SHP77 treated with DMSO at 0.1 percent for 48 hours (cell line): ENCODE measurements around the gene SLC35F1.

Source experiments
- DNase-seq: peaks from one replicate; lab custom pipeline; 2025; lab: John Stamatoyannopoulos, UW

The SLC35F1 gene

DNA sequence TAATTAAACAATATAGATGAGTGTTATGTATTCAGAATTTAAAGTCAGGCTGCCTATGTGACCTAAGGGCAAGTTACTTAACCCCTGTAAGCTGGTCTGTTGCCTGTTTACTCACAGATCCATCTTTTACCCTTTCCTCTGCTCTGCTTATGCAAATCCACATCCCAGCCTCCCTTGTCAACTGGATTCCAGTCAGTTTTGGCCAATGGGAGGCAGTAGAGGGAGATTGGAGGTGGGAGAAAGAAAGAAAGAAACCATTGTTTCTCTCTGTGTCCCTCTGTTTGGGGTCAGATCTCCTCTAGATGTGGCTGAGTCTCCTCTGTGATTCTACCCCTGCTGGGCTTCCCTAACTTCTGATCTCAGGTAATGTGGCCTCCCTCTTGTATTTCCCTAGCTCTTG lies 374.2 kb downstream of the SLC35F1 start:
- DNase-seq: no peak

DNA sequence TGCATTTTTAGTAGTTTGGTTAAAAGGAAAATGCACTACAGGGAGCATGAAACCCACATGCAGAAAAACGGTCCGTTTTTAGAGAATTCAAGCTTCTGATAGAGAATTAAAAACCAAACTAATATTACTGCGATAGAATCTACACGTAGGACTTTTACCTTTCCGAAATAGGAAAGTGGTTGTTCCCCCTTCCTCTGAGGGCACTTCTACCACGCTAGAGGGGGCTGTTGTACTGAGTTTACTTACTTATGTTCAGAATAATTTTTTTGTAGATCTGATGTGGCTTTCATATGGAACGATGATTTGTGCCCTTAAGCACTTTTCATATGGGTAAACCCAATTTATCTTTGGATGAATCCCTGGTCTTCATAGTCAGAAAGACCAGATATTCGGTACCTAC lies 376.7 kb downstream of the SLC35F1 start:
- peak; percentile 33 for DNase-seq

DNA sequence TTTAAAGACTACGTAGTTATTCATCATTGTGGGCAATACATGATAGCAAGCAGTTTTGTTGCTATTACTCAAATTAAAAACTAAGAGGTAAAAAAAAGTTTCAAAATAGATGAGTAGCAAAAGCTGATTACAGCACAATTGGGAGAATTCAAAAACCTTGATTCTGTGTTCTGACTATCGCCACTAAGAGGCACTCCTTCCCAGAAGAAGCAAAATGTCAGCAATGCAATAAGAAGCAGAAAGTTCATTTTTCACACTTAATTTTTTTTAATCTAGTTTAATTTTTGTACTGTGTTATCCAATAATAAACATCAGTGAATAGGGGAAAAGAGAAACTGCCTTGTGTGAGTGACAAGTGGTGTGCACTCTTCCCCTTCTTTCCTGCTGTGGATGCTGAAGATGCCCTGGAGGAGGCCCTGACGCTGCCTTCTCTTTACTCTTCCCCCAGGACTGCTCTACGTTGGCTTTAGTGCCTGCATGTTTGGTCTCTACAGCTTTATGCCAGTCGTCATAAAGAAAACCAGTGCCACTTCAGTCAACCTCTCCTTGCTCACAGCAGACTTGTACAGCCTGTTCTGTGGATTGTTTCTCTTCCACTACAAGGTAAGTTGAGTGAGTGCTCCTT lies 377.8 kb downstream of the SLC35F1 start:
- peak; percentile 14 for DNase-seq

DNA sequence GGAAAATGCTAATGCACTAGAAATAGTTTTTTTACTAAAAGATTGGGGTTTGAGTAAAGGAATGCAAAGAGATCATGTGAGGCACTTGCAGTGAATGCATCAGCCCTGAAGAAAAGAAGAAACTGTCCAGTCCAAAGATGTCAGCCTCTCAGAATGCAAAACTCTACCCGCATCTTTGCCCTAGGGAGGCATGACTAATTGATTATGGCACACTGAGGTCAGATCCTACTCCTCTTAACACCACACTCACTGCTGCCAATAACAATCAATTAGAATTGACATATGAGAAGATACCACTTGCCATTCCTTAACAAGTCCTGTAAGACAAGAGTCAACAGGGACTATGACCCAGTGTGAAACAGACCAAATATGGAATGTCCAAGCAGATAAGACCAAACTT lies 378.7 kb downstream of the SLC35F1 start:
- DNase-seq: no peak

DNA sequence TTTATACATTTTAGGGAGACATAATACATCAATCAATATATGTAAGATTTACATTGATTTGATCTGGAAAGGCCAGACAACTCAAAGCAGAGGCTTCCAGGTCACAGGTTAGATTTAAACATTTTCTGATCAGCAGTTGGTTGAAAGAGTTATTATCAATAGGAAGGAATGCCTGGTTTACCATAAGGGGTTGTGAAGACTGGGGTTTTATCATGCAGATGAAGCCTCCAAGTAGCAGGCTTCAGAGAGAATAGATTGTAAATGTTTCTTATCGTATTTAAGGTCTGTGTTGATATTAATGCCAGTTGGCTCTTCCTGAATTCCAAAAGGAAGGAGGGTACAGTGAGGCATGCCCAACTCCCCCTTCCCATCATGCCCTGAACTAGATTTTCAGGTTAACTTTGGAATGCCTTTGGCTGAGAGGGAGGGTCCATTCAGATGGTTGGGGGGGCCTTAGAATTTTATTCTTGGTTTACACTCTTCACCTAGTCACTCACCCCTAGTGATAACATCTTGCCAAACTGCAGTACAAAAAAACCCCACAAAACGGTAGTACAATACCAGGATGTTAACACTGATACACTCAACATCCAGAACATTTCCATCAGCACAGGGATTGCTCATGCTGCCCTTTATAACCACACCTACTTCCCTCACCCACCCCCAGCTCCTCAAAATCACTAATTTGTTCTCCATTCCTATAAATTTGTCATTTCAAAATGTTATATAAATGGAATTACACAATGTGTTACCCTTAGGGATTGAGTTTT lies 381.5 kb downstream of the SLC35F1 start:
- no peak for DNase-seq

DNA sequence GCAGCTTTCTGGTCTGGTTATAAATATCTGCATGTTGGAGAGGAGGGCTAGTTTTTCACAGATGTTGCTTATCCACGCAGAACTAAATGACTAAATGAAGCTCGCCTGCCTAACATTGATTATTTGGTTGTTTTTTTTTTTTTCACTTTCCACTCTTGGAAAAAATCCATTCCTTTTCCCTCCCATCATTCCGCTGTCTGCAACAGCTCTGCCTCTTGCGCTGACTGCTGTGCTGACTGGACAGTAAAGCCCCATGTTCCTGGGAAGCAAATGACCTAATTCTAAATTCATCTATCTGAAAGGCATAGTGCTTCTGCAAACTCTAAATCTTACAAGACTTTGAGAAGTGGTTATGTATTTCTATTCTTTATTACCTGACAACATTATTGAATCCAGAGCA lies 385.5 kb downstream of the SLC35F1 start:
- DNase-seq: no peak

DNA sequence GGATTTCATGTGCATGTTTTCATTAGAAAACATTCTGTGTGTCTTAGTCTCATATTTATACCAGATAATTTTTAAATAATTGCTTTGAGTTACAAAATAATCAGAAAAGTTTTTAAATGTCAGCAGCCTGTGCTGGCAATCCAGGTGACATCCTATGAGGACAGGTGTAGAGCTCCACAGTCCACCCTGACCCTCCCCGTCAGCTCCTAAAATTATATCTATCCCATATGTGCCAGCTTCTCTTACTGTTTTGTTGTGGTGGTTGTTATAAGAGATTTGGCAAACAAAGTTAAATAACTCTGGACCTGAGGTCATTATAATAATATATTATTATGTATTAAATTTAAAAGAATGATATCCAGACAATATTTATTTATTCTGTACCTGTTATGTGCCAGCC lies 387.8 kb downstream of the SLC35F1 start:
- DNase-seq: no peak

DNA sequence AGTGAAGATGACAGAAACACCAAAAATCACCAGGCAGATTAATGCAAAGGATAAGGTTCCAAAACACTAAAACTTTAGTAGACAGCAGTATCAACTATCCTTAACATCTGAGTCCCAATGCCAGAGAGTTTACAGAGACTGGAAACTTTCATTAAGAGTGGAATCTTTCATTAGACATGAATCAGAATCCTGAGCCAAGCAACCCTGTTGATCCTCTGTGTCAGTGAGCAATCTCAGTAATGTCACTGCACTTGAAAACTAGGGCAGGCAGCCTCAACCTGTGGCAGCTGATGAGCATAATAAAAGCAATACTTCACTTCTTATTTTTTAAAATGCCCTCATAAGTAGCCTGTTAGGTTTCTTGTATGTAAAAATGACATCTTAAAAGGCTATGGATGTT lies 388.3 kb downstream of the SLC35F1 start:
- no peak for DNase-seq

DNA sequence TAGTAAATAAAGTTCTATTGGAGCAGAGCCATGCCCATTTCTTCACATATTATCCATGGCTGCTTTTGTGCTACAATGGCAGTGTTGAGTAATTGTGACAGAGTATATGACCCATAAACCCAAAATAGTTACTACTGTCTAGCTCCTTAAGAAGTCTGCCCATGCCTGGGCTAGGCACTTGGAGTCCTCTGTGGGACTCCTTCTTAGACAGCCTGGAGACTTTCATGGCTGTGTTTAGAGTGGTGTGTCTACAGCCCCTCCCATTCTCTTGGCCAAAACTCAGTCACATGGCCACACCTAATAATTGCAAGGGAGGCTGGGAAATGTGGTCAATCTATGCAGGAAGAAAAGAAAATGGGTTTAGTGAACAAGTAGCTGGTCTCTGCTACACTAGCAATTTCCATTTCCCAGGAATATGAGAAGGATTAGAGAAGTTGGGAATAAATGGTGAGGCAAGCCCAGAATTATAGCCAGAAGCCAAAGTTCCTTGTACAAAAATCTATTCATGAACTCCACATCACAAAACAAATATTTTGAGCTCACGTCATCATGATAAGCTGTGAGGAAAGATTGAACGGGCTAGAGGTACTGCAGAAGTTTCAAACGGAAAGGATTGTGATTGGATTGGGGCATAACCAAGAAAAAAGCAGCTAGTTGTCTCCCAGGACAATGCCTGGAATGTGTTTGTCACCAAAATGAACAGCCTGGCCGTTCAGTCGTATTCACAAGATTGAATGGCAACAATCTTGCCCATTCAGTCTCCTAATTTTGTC lies 389.3 kb downstream of the SLC35F1 start:
- no peak for DNase-seq

DNA sequence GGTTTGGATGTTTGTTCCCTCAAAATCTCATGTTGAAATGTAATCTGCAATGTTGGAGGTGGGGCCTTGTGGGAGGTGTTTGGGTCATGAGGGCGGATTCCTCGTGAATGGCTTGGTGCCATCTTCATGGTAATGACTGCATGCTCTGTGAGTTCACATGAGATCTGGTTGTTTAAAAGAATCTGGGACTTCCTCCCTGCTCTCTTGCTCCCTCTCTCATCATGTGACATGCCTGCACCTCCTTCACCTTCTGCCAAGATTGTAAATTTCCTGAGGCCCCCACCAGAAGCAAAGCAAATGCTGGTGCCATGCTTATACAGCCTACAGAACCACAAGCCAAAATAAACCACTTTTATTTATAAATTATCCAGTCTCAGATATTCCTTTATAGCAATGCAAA lies 390.8 kb downstream of the SLC35F1 start:
- DNase-seq: no peak

DNA sequence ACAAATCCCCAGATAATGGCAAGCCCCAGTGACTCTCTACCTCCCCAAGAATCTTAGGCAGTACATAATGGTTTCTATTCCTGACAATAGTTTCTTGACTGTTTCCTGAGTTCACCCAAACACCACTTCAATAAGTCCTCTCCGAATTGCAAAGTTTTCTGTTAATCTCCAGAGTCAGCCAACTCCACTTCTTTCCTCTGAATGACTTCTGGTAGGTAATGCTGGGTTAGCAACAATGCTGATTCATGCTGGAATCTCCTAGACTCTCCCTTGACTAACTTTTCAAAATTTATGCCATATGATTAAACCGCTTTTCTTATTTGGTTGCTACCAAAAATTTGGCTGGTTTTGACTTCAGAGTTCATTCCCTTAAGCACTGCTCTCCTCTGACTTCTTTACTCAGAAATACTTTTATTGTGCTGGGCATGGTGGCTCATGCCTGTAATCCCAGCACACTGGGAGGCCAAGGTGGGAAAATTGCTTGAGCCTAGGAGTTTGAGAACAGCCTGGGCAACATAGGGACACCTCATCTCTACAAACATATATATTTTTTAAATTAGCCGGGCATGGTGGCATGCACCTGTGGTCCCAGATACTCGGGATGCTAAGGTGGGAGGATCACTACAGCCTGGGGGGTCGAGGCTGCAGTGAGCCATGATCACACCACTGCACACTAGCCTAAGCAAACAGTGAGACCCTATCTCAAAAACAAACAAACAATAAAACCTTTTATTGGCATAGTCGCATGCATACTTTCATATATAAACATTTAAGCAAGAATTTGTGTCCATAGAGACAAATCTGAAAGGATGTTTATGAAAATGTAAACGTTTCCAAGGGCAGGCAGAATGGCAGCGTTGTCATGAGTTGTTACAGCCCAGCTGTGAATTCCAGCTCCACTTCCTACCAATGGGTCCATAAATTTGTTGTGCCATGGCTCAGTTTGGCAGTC lies 391.7 kb downstream of the SLC35F1 start:
- no peak for DNase-seq

DNA sequence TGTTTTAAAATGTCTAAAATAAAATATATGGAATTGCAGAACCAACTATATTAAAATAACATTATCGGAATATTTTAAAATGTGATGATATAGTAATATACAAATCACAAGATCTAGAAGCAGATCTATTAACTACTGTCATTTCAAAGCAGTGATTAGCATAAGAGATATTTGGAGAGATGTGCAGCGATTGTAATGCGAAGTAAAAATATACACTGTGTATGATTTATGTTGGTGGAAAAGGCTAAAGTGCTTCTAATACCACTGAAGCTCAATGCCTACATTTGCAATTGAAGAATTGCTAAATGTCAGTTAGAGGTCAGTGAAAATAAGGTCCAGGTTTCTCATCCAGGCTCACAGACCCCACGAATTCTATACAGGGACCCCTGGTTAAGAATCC lies 392.4 kb downstream of the SLC35F1 start:
- DNase-seq: no peak

DNA sequence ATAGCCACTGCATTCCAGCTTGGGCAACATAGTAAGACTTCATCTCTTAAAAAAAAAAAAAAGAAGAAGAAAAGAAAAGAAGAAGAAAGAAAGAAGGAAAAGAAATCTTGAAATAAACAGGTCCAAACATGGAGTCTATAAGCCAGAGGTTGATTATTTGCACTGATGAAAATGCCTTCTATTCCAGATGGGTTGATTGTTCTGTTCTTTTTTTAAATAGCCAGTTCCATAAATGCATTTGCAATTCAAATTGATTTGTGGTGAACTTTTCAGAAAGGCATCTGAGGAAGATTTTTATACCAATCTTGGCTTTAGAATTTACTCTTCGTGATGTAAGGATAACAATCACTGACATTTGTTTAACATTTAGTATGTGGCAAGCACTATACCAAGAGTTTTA lies 397.3 kb downstream of the SLC35F1 start:
- no peak for DNase-seq

DNA sequence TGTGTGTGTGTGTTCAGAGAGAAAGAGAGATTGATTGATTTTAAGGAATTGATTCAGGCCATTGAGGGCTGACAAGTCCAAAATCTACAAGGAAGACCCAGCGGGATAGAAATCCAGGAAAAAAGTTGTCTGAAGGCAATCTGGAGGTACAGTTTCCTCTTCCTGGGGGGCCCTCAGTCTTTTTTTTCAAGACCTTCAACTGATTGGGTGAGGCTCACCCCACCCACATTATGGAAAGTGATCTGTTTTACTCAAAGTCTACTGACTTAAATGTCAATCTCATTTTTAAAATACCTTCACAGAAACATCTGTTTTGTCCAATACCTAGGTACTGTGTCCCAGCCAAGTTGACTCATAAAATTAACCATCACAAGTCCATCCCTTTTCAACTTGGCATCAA lies 398.0 kb downstream of the SLC35F1 start:
- DNase-seq: no peak

DNA sequence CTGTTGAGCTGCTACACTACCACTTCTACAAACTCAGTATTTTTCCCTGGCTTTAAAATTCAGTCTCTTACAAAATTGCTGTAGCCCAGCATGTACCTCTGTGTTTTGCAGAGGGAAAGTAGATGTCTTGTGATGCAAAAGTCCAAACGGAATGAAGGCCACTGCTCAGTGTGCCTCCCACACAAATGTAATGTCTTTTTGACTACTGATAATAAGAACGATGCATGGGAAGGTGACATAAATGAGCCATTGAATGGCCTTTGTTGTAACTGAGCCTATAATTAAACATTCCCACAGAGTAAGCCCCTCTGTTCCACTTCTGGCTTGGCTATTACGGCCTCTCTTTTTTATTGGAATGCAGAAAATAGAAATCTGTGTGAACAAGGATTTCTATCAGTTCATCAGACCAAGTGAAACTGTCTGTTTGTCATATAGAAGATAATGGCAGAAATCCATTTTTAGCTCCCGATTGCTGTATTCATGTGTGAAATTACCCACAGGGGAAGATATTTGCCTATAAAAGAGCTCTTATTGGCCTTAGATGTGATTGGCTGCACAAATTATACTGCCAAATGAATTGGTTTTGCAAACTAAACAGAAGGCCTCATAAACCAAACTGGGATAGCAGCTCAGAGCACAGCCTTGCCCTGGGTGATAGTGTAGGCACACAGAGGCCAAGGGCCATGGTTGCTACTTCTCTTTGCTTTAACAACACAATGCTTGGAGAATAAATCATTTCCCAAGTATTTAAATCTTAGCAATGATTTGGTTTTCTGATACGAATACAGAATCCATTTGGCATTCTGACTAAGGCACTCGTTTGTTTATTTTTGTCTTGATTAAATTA lies 399.6 kb downstream of the SLC35F1 start:
- no peak for DNase-seq

DNA sequence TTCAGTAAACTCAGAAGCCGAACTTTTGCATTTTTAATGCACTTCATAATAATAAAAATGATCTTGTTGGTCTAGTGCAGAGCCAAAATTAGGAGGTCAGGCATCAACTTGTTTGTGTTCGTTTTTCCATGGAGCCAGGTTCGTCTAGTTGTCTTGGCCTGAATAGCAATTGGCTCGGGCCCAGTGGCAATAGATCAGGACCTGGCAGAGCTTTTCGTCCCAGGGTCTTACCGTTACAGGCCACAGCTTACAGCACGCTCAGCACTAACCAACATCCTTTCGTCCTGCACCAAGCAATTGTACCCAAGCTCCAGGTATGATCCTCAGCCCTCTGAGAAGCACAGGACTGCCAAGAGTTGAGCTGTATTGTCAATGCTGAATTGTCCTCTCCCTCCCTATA lies 400.5 kb downstream of the SLC35F1 start:
- no peak for DNase-seq

DNA sequence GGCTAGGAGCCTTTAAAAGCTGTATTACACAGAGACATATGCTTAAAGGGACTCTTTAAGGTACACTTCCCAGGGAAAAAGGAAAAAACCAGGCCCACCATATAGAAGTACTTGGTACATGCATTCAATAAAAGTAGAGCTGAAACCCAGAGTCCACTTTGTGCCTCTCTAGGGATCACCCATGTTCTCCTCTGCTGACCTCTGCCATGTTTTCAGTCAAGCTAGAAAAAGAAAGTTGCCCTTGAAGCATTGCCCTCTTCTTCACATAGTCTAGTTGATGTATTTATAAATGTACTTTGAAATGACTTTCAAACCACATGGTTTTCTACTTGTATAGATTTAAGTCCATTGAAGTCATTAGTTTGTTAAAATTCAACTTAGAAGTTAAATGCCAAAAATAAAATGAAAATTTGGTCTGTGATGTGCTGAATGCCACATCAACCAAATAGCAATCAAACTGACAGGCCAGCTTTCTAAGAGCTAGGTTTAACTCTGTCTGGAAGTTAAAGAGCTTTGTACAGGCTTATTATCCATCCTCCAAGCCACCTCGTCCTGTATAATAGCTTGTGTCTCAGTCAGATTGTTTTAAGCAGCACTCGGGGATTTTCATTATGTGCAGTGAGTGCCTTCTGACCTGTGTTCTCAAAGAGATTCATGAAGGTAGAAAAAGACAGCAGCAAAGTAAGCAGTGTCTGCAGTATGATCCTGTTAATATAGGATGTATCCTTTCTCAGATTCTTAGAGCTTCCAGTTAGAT lies 402.5 kb downstream of the SLC35F1 start:
- no peak for DNase-seq

DNA sequence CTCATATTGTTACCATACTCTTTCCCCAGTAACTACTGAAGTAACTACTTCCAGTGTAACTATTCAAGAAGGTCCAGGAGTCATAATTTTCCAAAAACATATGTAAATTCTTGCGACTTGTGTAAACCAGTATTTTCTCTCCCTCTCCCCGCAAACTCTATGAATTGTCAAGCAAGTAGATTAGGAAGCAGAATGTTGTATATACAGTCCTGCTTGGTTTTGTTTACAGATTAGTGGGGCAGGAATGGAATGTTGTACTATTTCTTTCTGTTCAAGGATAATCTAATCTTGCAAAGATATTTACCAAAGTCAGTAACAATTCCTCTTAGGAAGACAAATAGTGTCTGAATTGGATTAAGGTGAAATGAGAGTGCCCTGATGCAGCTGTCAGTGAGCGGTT lies 406.1 kb downstream of the SLC35F1 start:
- no peak for DNase-seq

DNA sequence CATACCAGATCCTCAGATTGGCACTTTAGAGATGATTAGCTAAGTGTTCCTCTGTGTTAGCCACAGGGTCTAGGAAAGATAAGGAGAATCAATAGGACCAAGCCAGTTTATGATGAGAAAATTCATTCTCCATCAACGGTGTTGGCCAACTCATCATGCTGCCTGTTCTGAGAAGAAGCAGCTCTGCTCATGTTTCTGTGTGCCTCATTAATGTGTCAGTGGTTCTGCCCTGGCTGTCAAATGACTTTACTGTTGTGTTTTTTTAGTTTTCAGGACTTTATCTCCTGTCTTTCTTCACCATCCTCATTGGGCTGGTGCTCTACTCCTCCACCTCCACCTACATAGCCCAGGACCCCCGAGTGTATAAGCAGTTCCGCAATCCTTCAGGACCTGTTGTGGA lies 406.7 kb downstream of the SLC35F1 start:
- no peak for DNase-seq

DNA sequence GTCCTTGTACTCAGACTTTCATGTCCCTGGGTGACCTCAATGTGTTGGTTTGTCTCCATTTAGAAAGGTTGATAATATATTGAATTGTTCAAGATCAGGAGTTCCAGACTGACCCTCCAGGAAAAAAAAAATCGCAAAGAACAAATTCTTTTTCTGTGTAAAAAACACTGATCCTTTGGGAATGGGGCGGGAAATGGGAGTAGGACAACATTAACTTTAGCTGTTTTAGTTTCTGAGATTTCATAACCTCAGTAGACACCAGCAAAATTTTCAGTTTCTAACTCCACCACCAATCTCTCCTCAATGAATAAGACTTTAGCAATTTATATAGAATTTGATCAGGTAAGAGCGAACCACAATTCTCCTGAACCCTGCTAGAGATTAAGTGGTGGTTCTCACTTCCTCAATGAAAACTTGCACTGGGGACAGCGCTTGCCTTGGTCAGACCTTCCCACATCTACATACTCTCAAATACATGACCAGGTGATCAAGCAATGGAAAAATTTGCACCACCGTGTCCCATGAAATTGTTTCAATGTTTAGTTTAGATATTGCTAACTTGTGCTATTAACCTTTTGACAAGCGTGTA lies 409.8 kb downstream of the SLC35F1 start:
- no peak for DNase-seq
